ENCODE results near the gene GINM1.

DNA sequence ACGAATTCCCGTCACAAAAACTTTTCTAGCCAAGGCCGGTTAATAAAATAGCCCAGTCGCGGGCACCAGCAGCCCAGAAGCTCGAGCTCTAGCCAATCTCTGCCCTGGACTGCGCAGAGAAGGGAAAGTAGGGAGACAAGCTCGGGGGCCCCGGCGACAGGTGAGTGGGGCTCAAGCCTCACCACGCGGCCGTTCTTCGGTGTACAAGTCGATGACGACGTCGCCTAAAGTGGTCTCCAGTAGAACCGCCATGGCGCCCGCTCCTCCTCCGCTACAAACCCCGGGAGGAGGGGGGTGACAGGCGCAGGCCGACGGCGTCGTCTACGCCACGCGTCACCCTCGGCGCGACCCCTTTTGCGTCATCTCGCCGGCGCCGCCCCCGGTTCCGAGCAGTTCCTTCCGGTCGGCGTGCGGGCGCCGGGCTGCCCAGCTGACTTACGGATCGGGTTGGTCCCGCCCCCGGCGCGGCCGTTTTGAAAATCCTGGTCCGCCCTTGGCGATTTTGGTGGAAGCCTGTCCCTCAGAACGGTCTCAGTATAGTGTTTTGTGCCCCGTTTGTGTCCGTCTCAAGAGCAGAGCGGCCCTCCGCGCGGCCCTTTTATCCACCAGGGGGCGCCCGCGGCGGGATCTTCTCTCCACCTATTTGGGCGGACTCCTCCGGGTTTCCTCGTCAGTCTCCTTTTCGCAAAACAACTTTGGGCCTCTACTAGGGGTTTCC lies 20.3 kb upstream of the GINM1 start, which contains the start of gene PPIL4:
- TF ChIP-seq GATA2 (IDR thresholded peaks at IDR 0.05; ENCODE audit: low read depth, low read length) (no peak), GATA3 (IDR thresholded peaks at IDR 0.05; ENCODE audit: low read depth, low read length) (no peak)

All from SH-SY5Y (cell line).